Activated CD4-positive, alpha-beta T cell treated with anti-CD3 and anti-CD28 coated beads for 1 hour (primary cell): ENCODE results near the gene SLC25A27.
A peak's percentile ranks its signal among the peaks of the same experiment; 100 is the strongest.
"Not testable (repeated sequence)": the region's sequence is repeated elsewhere in the genome, so short reads cannot be mapped to it uniquely, and the experiment has no call there.

Source experiments
- DNase-seq: peaks from one replicate; pipeline ENCODE4 v3.0.0-alpha.2; 2020

SLC25A27 gene

GRCh38 chr6:46652603-46653438 is at the start of gene SLC25A27, which contains the start of gene CYP39A1:
TSS of gene SLC25A27 (plus strand) at chr6:46652975. CDS start at chr6:46653193, 218 bp downstream.
TSS of gene CYP39A1 (minus strand) at chr6:46652818. CDS start at chr6:46652582, 236 bp downstream.
- DNase-seq, result peak; percentile 69

- DNase-seq, result no peak
Measured at GRCh38 chr6:46605091-46605797, 47.5 kb upstream of the SLC25A27 start.

GRCh38 chr6:46606338-46606737 is 46.4 kb upstream of the SLC25A27 start:
- DNase-seq, result no peak

GRCh38 chr6:46610862-46611553 is 41.8 kb upstream of the SLC25A27 start:
- no peak for DNase-seq

- DNase-seq, result no peak
Measured at GRCh38 chr6:46612645-46613044, 40.1 kb upstream of the SLC25A27 start.

GRCh38 chr6:46618726-46619125 is 34.0 kb upstream of the SLC25A27 start:
- DNase-seq, result no peak

- no peak for DNase-seq
Measured at GRCh38 chr6:46626228-46626909, 26.4 kb upstream of the SLC25A27 start.

GRCh38 chr6:46626976-46627375 is 25.8 kb upstream of the SLC25A27 start:
- DNase-seq, result no peak

GRCh38 chr6:46628498-46628897 is 24.3 kb upstream of the SLC25A27 start:
- DNase-seq, result no peak

- DNase-seq, result no peak
Measured at GRCh38 chr6:46628976-46629375, 23.8 kb upstream of the SLC25A27 start.

- no peak for DNase-seq
Measured at GRCh38 chr6:46629691-46630090, 23.1 kb upstream of the SLC25A27 start.

- no peak for DNase-seq
Measured at GRCh38 chr6:46632053-46632452, 20.7 kb upstream of the SLC25A27 start.

- no peak for DNase-seq
Measured at GRCh38 chr6:46635462-46635861, 17.3 kb upstream of the SLC25A27 start.

GRCh38 chr6:46637145-46637544 is 15.6 kb upstream of the SLC25A27 start:
- no peak for DNase-seq

GRCh38 chr6:46637933-46638332 is 14.8 kb upstream of the SLC25A27 start:
- no peak for DNase-seq

GRCh38 chr6:46638650-46639049 is 14.1 kb upstream of the SLC25A27 start:
- DNase-seq, result no peak

GRCh38 chr6:46642928-46643751 is 9.6 kb upstream of the SLC25A27 start:
- no peak for DNase-seq

GRCh38 chr6:46645265-46645664 is 7.5 kb upstream of the SLC25A27 start:
- DNase-seq, result no peak

GRCh38 chr6:46648108-46648507 is 4.7 kb upstream of the SLC25A27 start:
- not testable (repeated sequence) for DNase-seq

- DNase-seq, result no peak
Measured at GRCh38 chr6:46648869-46649492, 3.8 kb upstream of the SLC25A27 start.

- DNase-seq, result no peak
Measured at GRCh38 chr6:46651006-46651405, 1.8 kb upstream of the SLC25A27 start.
